ENCODE measurements around the gene INTS15. TPM values are rescaled to one million over a fixed set of nuclear protein-coding genes. Genes with fewer than 3 reads are reported as not detected.
A peak's percentile ranks its signal among the peaks of the same experiment; 100 is the strongest.

INTS15 gene
- polyA plus RNA-seq, 1 donor (not counting 4 experiments of a cell fraction or from before 2014, with no cell fraction given): 11.9 TPM

DNA sequence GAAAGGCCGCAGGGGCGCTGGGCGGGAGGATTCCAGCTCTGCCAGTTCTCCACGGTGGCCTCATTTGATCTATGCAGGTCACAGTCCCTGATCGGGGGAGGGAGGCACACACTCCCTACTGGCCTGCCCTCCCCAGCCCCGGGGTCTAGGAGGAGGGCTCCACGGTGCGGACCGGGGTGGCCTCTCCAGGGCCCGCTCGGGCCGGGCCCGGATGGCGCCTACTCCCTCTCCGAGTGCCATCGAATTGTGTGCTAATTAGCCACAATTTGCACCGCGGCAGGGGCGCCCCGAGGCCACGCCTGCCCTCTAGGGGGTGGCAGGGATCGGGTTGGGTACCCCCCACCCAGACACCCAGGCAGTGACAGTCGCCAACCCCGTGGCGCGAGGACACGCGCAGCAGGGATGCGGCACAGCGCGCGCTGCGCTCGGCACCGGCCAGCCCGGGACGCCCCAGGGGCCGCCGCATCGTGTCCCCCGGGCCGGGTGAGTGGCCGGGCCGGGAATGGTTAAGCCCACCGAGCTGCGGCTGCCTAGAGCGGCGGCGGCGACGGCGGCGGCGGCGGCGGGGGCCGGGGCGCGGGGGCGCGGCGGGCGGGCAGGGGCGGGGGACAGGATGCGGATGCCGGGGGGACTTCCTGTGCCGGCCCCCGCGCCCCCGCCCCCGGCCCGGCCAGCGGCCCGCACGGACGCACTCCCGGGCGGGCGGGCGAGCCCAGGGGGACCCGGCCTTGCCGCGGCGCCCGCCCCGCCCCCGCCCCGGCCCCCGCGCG, 25.3 kb downstream of the INTS15 start, which contains the start of gene ZNF853:
Gene ZNF853, plus strand, starts transcription at position 658 of the 770 bp plus-strand sequence. CDS start 565 bp downstream, outside the sequence.
- dilution Hi-C loops (cut with MboI; ENCODE audit: extremely low pct_ligation_motif_present, low sequenced_read_pairs): no loop called here
- Histone ChIP-seq H3K4me3 (ENCODE audit: control insufficient read depth in 2 of 3, extremely low read depth in 1 of 3, insufficient read depth in 2 of 3, low read depth in 1 of 3, low read length in 3 of 3) (no peak within 1 kb of the TSS), H4K20me1 (ENCODE audit: control insufficient read depth, extremely low read depth, insufficient read depth, low read length) (no peaks in the 10 kb centered on the region), H3K36me3 (ENCODE audit: control insufficient read depth in 2 of 2, extremely low read depth in 1 of 2, insufficient read depth in 2 of 2, low read length in 2 of 2) (no peaks in the 10 kb centered on the region), H3K4me1 (ENCODE audit: control insufficient read depth, extremely low read depth, insufficient read depth, low read length) (no peaks in the 10 kb centered on the region), H3K79me2 (ENCODE audit: control insufficient read depth, insufficient read depth, low read length) (no peaks in the 10 kb centered on the region), H3K9me3 (ENCODE audit: control insufficient read depth, low read depth, low read length) (no peaks in the 10 kb centered on the region), H3K9ac (ENCODE audit: control insufficient read depth, extremely low read depth, insufficient read depth, low read length) (no peak within 1 kb of the TSS), H3K27me3 (ENCODE audit: control insufficient read depth, extremely low read depth, insufficient read depth, low read length) (peaks cover 40% of the 10 kb centered on the region), H2AFZ (ENCODE audit: control insufficient read depth, low read length) (no peak within 1 kb of the TSS), H3K4me2 (ENCODE audit: control insufficient read depth, extremely low read depth, insufficient read depth, low read depth, low read length) (no peak within 1 kb of the TSS), H3K27ac (ENCODE audit: control insufficient read depth, insufficient read depth, low read length) (no peak within 1 kb of the TSS), H3K9me1 (ENCODE audit: control insufficient read depth, extremely low read depth, insufficient read depth, low read length) (no peaks in the 10 kb centered on the region)
- DNase-seq (ENCODE audit: low read depth, low spot score) (no peak), FAIRE-seq (no peak)
- TF ChIP-seq, protein P1, sequence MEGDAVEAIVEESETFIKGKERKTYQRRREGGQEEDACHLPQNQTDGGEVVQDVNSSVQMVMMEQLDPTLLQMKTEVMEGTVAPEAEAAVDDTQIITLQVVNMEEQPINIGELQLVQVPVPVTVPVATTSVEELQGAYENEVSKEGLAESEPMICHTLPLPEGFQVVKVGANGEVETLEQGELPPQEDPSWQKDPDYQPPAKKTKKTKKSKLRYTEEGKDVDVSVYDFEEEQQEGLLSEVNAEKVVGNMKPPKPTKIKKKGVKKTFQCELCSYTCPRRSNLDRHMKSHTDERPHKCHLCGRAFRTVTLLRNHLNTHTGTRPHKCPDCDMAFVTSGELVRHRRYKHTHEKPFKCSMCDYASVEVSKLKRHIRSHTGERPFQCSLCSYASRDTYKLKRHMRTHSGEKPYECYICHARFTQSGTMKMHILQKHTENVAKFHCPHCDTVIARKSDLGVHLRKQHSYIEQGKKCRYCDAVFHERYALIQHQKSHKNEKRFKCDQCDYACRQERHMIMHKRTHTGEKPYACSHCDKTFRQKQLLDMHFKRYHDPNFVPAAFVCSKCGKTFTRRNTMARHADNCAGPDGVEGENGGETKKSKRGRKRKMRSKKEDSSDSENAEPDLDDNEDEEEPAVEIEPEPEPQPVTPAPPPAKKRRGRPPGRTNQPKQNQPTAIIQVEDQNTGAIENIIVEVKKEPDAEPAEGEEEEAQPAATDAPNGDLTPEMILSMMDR (optimal IDR thresholded peaks at IDR 0.05 in 1 of 3, IDR thresholded peaks at IDR 0.05 in 1 of 3, conservative IDR thresholded peaks at IDR 0.05 in 1 of 3; ENCODE audit: extremely low read depth in 1 of 3, insufficient read depth in 2 of 3, low read length in 3 of 3): no peak
- TF ChIP-seq EZH2 (IDR thresholded peaks at IDR 0.05; ENCODE audit: low read length): peak; percentile 99

DNA sequence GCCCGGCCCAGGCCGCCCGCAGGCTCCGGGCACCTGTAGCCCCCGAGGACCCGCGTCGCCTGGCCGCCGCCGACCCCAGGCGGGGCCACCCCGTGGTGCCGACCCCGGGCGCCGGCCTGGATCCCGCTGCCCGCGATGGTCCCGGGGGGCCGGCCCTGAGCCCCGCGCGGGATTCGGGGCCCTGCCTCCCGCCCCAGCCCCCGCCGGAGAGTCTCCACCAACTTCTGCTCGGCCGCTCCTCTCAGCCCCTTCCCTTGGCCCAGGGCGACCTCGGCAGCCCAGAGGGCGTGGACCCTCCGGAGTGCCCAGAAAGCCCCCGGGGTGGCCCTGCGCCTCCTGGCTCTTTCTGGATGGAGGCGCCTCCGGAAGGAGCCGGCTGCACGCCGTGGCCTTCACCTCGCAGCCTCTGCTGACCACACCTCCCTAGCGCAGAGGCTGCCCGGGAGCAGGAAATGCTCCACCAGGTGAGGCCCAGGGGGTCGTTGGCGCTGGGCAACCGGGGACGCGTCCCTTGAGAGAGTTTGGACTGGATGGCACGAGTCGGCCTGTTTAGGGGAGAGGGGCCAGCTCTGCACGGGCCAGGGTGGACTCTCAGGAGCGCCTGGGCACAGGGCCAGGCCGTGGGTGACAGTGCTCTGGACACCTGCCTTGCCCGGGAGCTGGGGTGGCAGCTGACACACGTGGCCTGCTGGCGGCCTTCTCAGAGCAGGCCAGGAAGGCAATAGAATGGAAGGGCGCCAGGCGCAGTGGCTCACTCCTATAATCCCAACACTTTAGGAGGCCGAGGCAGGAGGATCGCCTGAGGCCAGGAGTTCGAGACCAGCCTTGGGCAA, 26.1 kb downstream of the INTS15 start:
- Histone ChIP-seq H3K9me3 (ENCODE audit: control insufficient read depth, low read depth, low read length) (no peaks in the 10 kb centered on the region), H3K27ac (ENCODE audit: control insufficient read depth, insufficient read depth, low read length) (no peak overlapping the region), H3K9ac (ENCODE audit: control insufficient read depth, extremely low read depth, insufficient read depth, low read length) (no peak overlapping the region), H3K4me2 (ENCODE audit: control insufficient read depth, extremely low read depth, insufficient read depth, low read depth, low read length) (no peak overlapping the region), H2AFZ (ENCODE audit: control insufficient read depth, low read length) (no peak overlapping the region), H3K4me3 (ENCODE audit: control insufficient read depth in 2 of 3, extremely low read depth in 1 of 3, insufficient read depth in 2 of 3, low read depth in 1 of 3, low read length in 3 of 3) (no peak overlapping the region), H3K27me3 (ENCODE audit: control insufficient read depth, extremely low read depth, insufficient read depth, low read length) (peaks cover 40% of the 10 kb centered on the region), H4K20me1 (ENCODE audit: control insufficient read depth, extremely low read depth, insufficient read depth, low read length) (no peaks in the 10 kb centered on the region), H3K79me2 (ENCODE audit: control insufficient read depth, insufficient read depth, low read length) (no peaks in the 10 kb centered on the region), H3K9me1 (ENCODE audit: control insufficient read depth, extremely low read depth, insufficient read depth, low read length) (no peaks in the 10 kb centered on the region), H3K36me3 (ENCODE audit: control insufficient read depth in 2 of 2, extremely low read depth in 1 of 2, insufficient read depth in 2 of 2, low read length in 2 of 2) (no peaks in the 10 kb centered on the region), H3K4me1 (ENCODE audit: control insufficient read depth, extremely low read depth, insufficient read depth, low read length) (no peaks in the 10 kb centered on the region)
- dilution Hi-C loops (cut with MboI; ENCODE audit: extremely low pct_ligation_motif_present, low sequenced_read_pairs): no loop called here
- TF ChIP-seq, protein P1 (optimal IDR thresholded peaks at IDR 0.05 in 1 of 3, IDR thresholded peaks at IDR 0.05 in 1 of 3, conservative IDR thresholded peaks at IDR 0.05 in 1 of 3; ENCODE audit: extremely low read depth in 1 of 3, insufficient read depth in 2 of 3, low read length in 3 of 3): no peak
- TF ChIP-seq EZH2 (IDR thresholded peaks at IDR 0.05; ENCODE audit: low read length): peak; percentile 94
- DNase-seq (ENCODE audit: low read depth, low spot score) (no peak), FAIRE-seq (no peak)
